DOHH2 (cell line): Measurements from ENCODE around the gene TMEM212.

Source experiments
- EZH2phosphoT487 ChIP-seq: fragments of 200-600 bp; sonication (generic); IDR thresholded peaks from 2 replicates; pipeline ENCODE4 v1.6.1; 2017; ENCODE audit warnings: borderline replicate concordance, mild to moderate bottlenecking, antibody characterized with exemption, low read length, moderate library complexity, mixed read lengths
- TF ChIP-seq, protein P1 (sequence below): fragments of 200-600 bp; sonication (generic); IDR thresholded peaks from one replicate; pipeline ENCODE4 v1.5.1; 2014; ENCODE audit warnings: antibody characterized with exemption, mild to moderate bottlenecking, low read depth, low read length; ENCODE audit not compliant: poor library complexity, severe bottlenecking

- TF ChIP-seq, protein P1, sequence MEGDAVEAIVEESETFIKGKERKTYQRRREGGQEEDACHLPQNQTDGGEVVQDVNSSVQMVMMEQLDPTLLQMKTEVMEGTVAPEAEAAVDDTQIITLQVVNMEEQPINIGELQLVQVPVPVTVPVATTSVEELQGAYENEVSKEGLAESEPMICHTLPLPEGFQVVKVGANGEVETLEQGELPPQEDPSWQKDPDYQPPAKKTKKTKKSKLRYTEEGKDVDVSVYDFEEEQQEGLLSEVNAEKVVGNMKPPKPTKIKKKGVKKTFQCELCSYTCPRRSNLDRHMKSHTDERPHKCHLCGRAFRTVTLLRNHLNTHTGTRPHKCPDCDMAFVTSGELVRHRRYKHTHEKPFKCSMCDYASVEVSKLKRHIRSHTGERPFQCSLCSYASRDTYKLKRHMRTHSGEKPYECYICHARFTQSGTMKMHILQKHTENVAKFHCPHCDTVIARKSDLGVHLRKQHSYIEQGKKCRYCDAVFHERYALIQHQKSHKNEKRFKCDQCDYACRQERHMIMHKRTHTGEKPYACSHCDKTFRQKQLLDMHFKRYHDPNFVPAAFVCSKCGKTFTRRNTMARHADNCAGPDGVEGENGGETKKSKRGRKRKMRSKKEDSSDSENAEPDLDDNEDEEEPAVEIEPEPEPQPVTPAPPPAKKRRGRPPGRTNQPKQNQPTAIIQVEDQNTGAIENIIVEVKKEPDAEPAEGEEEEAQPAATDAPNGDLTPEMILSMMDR: no peak
- TF ChIP-seq EZH2phosphoT487: no peak
These were observed 11.6 kb downstream of the TMEM212 start for GRCh38 chr3:171854649-171855305.
